Liver (tissue), 9 donors: ENCODE data around the gene PFDN2. TPM values are rescaled to one million over a fixed set of nuclear protein-coding genes. Genes with fewer than 3 reads are reported as not detected.

Experiments
- DNase-seq: peaks from one replicate; pipeline ENCODE4 v3.0.0-alpha.2; 2017; ENCODE audit warnings: low spot score
- H3K27ac ChIP-seq, 2 donors: one replicate each; pipeline ENCODE4 v1.7.0; 2013; ENCODE audit warnings: inconsistent platforms in 2 of 2, low read length in 2 of 2, control low read depth in 1 of 2, low read depth in 1 of 2, mild to moderate bottlenecking in 1 of 2
- H3K27me3 ChIP-seq, 4 donors: one replicate each; pipeline versions ENCODE4 v1.6.1 to v1.7.0; 2013; ENCODE audit warnings: low read length in 3 of 4, inconsistent platforms in 1 of 4, mild to moderate bottlenecking in 1 of 4, moderate library complexity in 1 of 4; ENCODE audit not compliant: control insufficient read depth in 4 of 4, insufficient read depth in 4 of 4
- H3K36me3 ChIP-seq, 4 donors: one replicate each; pipeline versions ENCODE4 v1.6.1 to v1.7.0; 2013; ENCODE audit warnings: low read length in 3 of 4, mild to moderate bottlenecking in 3 of 4, low read depth in 1 of 4, moderate library complexity in 1 of 4; ENCODE audit not compliant: control insufficient read depth in 4 of 4, insufficient read depth in 3 of 4
- H3K4me1 ChIP-seq, 4 donors: one replicate each; pipeline versions ENCODE4 v1.6.1 to v1.7.0; 2013; ENCODE audit warnings: low read length in 3 of 4, mild to moderate bottlenecking in 3 of 4, moderate library complexity in 1 of 4; ENCODE audit not compliant: control insufficient read depth in 4 of 4, insufficient read depth in 4 of 4
- H3K4me3 ChIP-seq, 3 donors: one replicate each; pipeline versions ENCODE4 v1.6.1 to v1.7.0; 2013; ENCODE audit warnings: low read length in 3 of 3, control low read depth in 1 of 3, low read depth in 1 of 3, mild to moderate bottlenecking in 1 of 3
- H3K9ac ChIP-seq, 2 donors: one replicate each; pipeline ENCODE4 v1.7.0; 2013; ENCODE audit warnings: low read length in 2 of 2, mild to moderate bottlenecking in 2 of 2, moderate library complexity in 2 of 2, control low read depth in 1 of 2, low read depth in 1 of 2
- H3K9me3 ChIP-seq, 4 donors: one replicate each; pipeline versions ENCODE4 v1.6.1 to v1.7.0; 2013; ENCODE audit warnings: low read length in 3 of 4; ENCODE audit not compliant: control insufficient read depth in 4 of 4
- EGR1 ChIP-seq, 2 donors: IDR thresholded peaks; 2 replicates each; pipeline ENCODE4 v1.6.1; 2016 to 2018; ENCODE audit warnings: antibody characterized with exemption in 2 of 2, low read depth in 2 of 2
- FOXA1 ChIP-seq: IDR thresholded peaks from 2 replicates; pipeline ENCODE4 v1.6.1; 2016; ENCODE audit warnings: antibody characterized with exemption
- FOXA2 ChIP-seq: IDR thresholded peaks from 2 replicates; pipeline ENCODE4 v1.6.1; 2016; ENCODE audit warnings: antibody characterized with exemption
- GABPA ChIP-seq, 2 donors: IDR thresholded peaks in 1 of 2; conservative IDR thresholded peaks in 1 of 2; 2 replicates each; pipeline ENCODE4 v1.6.1; 2016; ENCODE audit warnings: antibody characterized with exemption in 2 of 2, mild to moderate bottlenecking in 1 of 2, moderate library complexity in 1 of 2
- HNF4G ChIP-seq: IDR thresholded peaks from 2 replicates; pipeline ENCODE4 v1.6.1; 2016; ENCODE audit warnings: antibody characterized with exemption
- JUND ChIP-seq, 2 donors: IDR thresholded peaks; 2 replicates each; pipeline ENCODE4 v1.6.1; 2016; ENCODE audit warnings: antibody characterized with exemption in 2 of 2
- NR2F2 ChIP-seq: IDR thresholded peaks from 2 replicates; pipeline ENCODE4 v1.6.1; 2016; ENCODE audit warnings: antibody characterized with exemption
- RAD21 ChIP-seq, 2 donors: IDR thresholded peaks; 2 replicates each; pipeline ENCODE4 v1.6.1; 2016; ENCODE audit warnings: antibody characterized with exemption in 2 of 2, mild to moderate bottlenecking in 2 of 2
- SP1 ChIP-seq: IDR thresholded peaks from 2 replicates; pipeline ENCODE4 v1.6.1; 2018; ENCODE audit warnings: antibody characterized with exemption, mild to moderate bottlenecking
- TAF1 ChIP-seq: conservative IDR thresholded peaks from 2 replicates; pipeline ENCODE4 v1.6.1; 2016; ENCODE audit warnings: antibody characterized with exemption, mild to moderate bottlenecking
- WGBS: extraction: QIAGEN DNeasy Blood & Tissue Kit; methylation state at CpG from one replicate; pipeline ENCODE4 v1.1.7; 2013; 5-methylcytosine and 5-hydroxymethylcytosine counted together
- polyA plus RNA-seq, 2 donors: library from polyadenylated mRNA; stranded (reverse) in 1 of 2; unstranded in 1 of 2; fragments of 200-250 nt in 1 of 2; fragments of >200 nt in 1 of 2; fragmentation: Nextera tagmentation in 1 of 2; extraction: Ambion mirVana in 1 of 2; gene quantifications; one replicate each; pipeline versions ENCODE4 v1.2.1 to v1.2.3, GENCODE V29; 2013 to 2015
- total RNA-seq, 2 donors: library from RNA; depleted of rRNA; stranded (reverse); fragments of >200 nt; gene quantifications; one replicate each; pipeline ENCODE4 v1.2.3, GENCODE V29; 2014
- TF ChIP-seq, protein P1 (sequence below): fragments of 150-350 bp; IDR thresholded peaks from 2 replicates; pipeline ENCODE4 v1.5.1; 2017; ENCODE audit warnings: improper control_type of control experiment, low read depth, low read length; ENCODE audit not compliant: missing input control
- TF ChIP-seq, protein P2 (sequence below): IDR thresholded peaks from 2 replicates; pipeline ENCODE4 v1.6.1; 2016; ENCODE audit warnings: antibody characterized with exemption
- TF ChIP-seq, protein P3 (sequence below): IDR thresholded peaks from 2 replicates; pipeline ENCODE4 v1.6.1; 2016; ENCODE audit warnings: antibody characterized with exemption
- TF ChIP-seq, protein P4 (sequence below): IDR thresholded peaks from 2 replicates; pipeline ENCODE4 v1.6.1; 2016; ENCODE audit warnings: antibody characterized with exemption, mild to moderate bottlenecking
- donor health status: healthy.
- donor health status: healthy.
- donor health status: healthy.
- donor health status: healthy.
- donor health status: healthy.

Gene PFDN2
- total and polyA plus RNA-seq, 4 donors, result 12.4 to 61.9 (median 34.0) TPM

DNA sequence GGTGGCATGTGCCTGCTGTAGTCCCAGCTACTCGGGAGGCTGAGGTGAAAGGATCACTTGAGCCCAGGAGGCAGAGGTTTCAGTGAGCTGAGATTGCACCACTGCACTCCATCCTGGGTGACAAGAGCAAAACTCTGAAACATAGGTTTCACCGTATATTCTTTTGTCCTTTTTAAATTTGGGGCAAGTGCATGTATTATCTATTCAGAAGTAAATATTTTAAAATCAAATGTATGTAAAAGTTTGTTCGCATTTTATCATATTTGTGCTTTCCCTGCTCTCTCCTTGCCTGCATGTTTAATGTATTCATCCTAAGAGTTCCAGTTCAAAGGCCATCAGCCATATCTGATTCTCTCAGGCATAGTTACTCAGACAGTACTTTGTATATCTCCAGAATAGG, 28.0 kb upstream of the PFDN2 start:
- WGBS, result 85% methylated on average over 3 of the region's 3 CpGs
- no peak overlapping the region for H3K9ac ChIP-seq
- no peaks in the 10 kb centered on the region for H3K4me1 ChIP-seq
- no peak overlapping the region for H3K27ac ChIP-seq
- no peaks in the 10 kb centered on the region for H3K36me3 ChIP-seq
- H3K4me3 ChIP-seq, result no peak overlapping the region
- no peak for TF ChIP-seq FOXA1
- TF ChIP-seq EGR1 (IDR thresholded peaks at IDR 0.05; ENCODE audit: low read depth in 2 of 2), result no peak
- no peak for TF ChIP-seq HNF4G
- no peak for TF ChIP-seq TAF1
- TF ChIP-seq, protein P1, sequence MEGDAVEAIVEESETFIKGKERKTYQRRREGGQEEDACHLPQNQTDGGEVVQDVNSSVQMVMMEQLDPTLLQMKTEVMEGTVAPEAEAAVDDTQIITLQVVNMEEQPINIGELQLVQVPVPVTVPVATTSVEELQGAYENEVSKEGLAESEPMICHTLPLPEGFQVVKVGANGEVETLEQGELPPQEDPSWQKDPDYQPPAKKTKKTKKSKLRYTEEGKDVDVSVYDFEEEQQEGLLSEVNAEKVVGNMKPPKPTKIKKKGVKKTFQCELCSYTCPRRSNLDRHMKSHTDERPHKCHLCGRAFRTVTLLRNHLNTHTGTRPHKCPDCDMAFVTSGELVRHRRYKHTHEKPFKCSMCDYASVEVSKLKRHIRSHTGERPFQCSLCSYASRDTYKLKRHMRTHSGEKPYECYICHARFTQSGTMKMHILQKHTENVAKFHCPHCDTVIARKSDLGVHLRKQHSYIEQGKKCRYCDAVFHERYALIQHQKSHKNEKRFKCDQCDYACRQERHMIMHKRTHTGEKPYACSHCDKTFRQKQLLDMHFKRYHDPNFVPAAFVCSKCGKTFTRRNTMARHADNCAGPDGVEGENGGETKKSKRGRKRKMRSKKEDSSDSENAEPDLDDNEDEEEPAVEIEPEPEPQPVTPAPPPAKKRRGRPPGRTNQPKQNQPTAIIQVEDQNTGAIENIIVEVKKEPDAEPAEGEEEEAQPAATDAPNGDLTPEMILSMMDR, result no peak
- TF ChIP-seq GABPA (IDR thresholded peaks at IDR 0.05 in 1 of 2, conservative IDR thresholded peaks at IDR 0.05 in 1 of 2), result no peak
- no peak for TF ChIP-seq NR2F2
- no peaks in the 10 kb centered on the region for H3K9me3 ChIP-seq
- H3K27me3 ChIP-seq, result no peaks in the 10 kb centered on the region
- no peak for DNase-seq

DNA sequence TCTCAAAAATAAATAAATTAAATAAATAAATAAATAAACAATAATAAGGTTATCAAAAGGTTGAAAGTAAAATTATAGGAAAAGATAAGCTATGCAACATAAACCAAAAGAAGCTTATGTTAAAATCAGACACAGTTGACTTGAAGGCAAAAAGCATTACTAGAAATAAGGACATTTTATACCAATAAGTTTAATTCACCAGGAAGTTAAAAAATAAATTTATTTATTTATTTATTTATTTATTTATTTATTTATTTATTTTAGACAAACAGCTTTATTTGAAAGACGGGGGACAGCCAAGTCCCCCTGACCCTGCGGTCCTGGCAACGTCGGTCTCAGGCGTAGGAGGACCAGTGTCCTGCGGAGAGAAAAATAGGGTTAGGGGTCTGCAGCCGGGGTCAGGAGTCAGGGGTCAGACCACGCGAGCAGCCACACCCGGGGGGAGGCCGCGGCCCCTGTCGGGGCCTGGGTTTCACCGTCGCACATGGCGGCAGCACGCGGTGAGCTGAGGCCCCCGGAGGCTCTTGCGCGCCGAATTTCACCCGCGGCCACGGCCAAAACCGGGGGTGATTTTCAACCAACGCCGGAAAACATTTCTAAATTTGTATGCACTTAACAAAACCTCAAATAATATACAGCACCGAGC, 23.0 kb upstream of the PFDN2 start:
- Histone ChIP-seq H3K36me3 (no peaks in the 10 kb centered on the region), H3K9ac (no peak overlapping the region), H3K27ac (no peak overlapping the region), H3K27me3 (no peaks in the 10 kb centered on the region), H3K4me1 (peaks cover 0 to 3% (median 0%) of the 10 kb centered on the region in 4 donors), H3K9me3 (no peaks in the 10 kb centered on the region), H3K4me3 (no peak overlapping the region)
- DNase-seq, result no peak
- TF ChIP-seq, protein P1, result no peak
- TF ChIP-seq, protein P2, sequence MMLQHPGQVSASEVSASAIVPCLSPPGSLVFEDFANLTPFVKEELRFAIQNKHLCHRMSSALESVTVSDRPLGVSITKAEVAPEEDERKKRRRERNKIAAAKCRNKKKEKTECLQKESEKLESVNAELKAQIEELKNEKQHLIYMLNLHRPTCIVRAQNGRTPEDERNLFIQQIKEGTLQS, result no peak
- TF ChIP-seq GABPA (IDR thresholded peaks at IDR 0.05 in 1 of 2, conservative IDR thresholded peaks at IDR 0.05 in 1 of 2), result no peak
- TF ChIP-seq FOXA2, result no peak
- TF ChIP-seq HNF4G, result no peak
- 94% methylated on average over 29 of the region's 29 CpGs for WGBS

DNA sequence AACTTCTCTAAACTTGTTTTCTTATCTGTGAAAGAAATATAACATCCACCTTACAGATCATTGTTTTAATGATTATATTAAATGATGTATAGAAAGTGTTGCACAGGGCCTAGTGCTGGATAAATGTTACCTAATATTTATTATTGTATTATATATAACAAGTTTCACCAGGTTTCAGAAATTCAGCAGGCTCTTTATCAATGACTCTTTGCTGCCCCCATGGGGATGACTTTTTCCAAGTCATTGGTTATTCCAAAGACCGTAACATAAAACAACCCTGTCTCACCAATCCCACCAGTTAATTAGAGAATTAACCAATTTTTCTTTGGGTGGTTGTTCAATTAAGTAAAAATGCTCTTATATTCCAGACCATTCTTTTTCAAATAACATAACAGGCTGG, 21.9 kb upstream of the PFDN2 start:
- DNase-seq, result peak; percentile 61
- Histone ChIP-seq H3K9ac (no peak overlapping the region), H3K27me3 (no peaks in the 10 kb centered on the region), H3K4me3 (no peak overlapping the region), H3K27ac (no peak overlapping the region), H3K9me3 (no peaks in the 10 kb centered on the region), H3K36me3 (no peaks in the 10 kb centered on the region), H3K4me1 (peaks cover 0 to 3% (median 0%) of the 10 kb centered on the region in 4 donors)
- WGBS, result 20% methylated on average over 1 of the region's 1 CpG
- TF ChIP-seq, protein P3, sequence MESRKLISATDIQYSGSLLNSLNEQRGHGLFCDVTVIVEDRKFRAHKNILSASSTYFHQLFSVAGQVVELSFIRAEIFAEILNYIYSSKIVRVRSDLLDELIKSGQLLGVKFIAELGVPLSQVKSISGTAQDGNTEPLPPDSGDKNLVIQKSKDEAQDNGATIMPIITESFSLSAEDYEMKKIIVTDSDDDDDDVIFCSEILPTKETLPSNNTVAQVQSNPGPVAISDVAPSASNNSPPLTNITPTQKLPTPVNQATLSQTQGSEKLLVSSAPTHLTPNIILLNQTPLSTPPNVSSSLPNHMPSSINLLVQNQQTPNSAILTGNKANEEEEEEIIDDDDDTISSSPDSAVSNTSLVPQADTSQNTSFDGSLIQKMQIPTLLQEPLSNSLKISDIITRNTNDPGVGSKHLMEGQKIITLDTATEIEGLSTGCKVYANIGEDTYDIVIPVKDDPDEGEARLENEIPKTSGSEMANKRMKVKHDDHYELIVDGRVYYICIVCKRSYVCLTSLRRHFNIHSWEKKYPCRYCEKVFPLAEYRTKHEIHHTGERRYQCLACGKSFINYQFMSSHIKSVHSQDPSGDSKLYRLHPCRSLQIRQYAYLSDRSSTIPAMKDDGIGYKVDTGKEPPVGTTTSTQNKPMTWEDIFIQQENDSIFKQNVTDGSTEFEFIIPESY, result no peak
- TF ChIP-seq FOXA2, result no peak
- no peak for TF ChIP-seq EGR1 (IDR thresholded peaks at IDR 0.05; ENCODE audit: low read depth in 2 of 2)
- TF ChIP-seq TAF1, result no peak
- TF ChIP-seq, protein P1, result peak; percentile 51
- TF ChIP-seq SP1, result no peak
- TF ChIP-seq RAD21 (IDR thresholded peaks at IDR 0.05), result peak; percentile 78 to 79
- TF ChIP-seq, protein P4, sequence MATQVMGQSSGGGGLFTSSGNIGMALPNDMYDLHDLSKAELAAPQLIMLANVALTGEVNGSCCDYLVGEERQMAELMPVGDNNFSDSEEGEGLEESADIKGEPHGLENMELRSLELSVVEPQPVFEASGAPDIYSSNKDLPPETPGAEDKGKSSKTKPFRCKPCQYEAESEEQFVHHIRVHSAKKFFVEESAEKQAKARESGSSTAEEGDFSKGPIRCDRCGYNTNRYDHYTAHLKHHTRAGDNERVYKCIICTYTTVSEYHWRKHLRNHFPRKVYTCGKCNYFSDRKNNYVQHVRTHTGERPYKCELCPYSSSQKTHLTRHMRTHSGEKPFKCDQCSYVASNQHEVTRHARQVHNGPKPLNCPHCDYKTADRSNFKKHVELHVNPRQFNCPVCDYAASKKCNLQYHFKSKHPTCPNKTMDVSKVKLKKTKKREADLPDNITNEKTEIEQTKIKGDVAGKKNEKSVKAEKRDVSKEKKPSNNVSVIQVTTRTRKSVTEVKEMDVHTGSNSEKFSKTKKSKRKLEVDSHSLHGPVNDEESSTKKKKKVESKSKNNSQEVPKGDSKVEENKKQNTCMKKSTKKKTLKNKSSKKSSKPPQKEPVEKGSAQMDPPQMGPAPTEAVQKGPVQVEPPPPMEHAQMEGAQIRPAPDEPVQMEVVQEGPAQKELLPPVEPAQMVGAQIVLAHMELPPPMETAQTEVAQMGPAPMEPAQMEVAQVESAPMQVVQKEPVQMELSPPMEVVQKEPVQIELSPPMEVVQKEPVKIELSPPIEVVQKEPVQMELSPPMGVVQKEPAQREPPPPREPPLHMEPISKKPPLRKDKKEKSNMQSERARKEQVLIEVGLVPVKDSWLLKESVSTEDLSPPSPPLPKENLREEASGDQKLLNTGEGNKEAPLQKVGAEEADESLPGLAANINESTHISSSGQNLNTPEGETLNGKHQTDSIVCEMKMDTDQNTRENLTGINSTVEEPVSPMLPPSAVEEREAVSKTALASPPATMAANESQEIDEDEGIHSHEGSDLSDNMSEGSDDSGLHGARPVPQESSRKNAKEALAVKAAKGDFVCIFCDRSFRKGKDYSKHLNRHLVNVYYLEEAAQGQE, result no peak
- no peak for TF ChIP-seq JUND (IDR thresholded peaks at IDR 0.05)
